HepG2 (cell line): Measurements from ENCODE around the gene HAT1.
"Not testable (repeated sequence)": the region's sequence is repeated elsewhere in the genome, so short reads cannot be mapped to it uniquely, and the experiment has no call there.

Experiments
- CBX5 ChIP-seq: sonication (generic); formaldehyde crosslinking; IDR thresholded peaks from 2 replicates; pipeline ENCODE4 v1.4.0; 2020; ENCODE audit warnings: missing genetic modification reagents, borderline replicate concordance
- CTCF ChIP-seq: sonication (generic); formaldehyde crosslinking; IDR thresholded peaks from 2 replicates; pipeline ENCODE4 v1.5.0; 2020; ENCODE audit warnings: mild to moderate bottlenecking, missing genetic modification reagents, moderate library complexity
- ETS1 ChIP-seq: sonication (generic); formaldehyde crosslinking; IDR thresholded peaks from 2 replicates; pipeline ENCODE4 v1.4.0; 2020; ENCODE audit warnings: missing genetic modification reagents
- HDAC2 ChIP-seq: sonication (generic); formaldehyde crosslinking; IDR thresholded peaks from 2 replicates; pipeline ENCODE4 v1.4.0; 2020; ENCODE audit warnings: missing genetic modification reagents
- HOXA5 ChIP-seq: sonication (generic); formaldehyde crosslinking; IDR thresholded peaks from 2 replicates; pipeline ENCODE4 v1.4.0; 2020; ENCODE audit warnings: missing genetic modification reagents
- KDM5B ChIP-seq: sonication (generic); formaldehyde crosslinking; IDR thresholded peaks from 2 replicates; pipeline ENCODE4 v1.4.0; 2020; ENCODE audit warnings: missing genetic modification reagents, mild to moderate bottlenecking, borderline replicate concordance
- SRF ChIP-seq: IDR thresholded peaks from 2 replicates; pipeline ENCODE4 v1.6.1; 2011; ENCODE audit warnings: mild to moderate bottlenecking, low read depth, low read length, moderate library complexity
- ZHX2 ChIP-seq, 2 experiments: sonication (generic) in 1 of 2; formaldehyde crosslinking in 1 of 2; IDR thresholded peaks; 2 replicates each; pipeline versions ENCODE4 v1.6.1 to v1.9.0; 2014 to 2022; ENCODE audit warnings: antibody characterized with exemption in 1 of 2, borderline replicate concordance in 1 of 2, inconsistent platforms in 1 of 2, low read depth in 1 of 2, missing genetic modification reagents in 1 of 2
- ZNF570 ChIP-seq: sonication (generic); formaldehyde crosslinking; IDR thresholded peaks from 2 replicates; pipeline ENCODE4 v1.4.0; 2020; ENCODE audit warnings: mild to moderate bottlenecking, missing genetic modification reagents, borderline replicate concordance
- ZNF749 ChIP-seq: sonication (generic); formaldehyde crosslinking; IDR thresholded peaks from 2 replicates; pipeline ENCODE4 v1.8.0; 2022; ENCODE audit warnings: mild to moderate bottlenecking, missing genetic modification reagents, moderate library complexity, borderline replicate concordance
- ZNF766 ChIP-seq: sonication (generic); formaldehyde crosslinking; IDR thresholded peaks from 2 replicates; pipeline ENCODE4 v1.5.0; 2020; ENCODE audit warnings: missing genetic modification reagents, borderline replicate concordance
- TF ChIP-seq, protein P1 (sequence below): sonication (generic); formaldehyde crosslinking; IDR thresholded peaks from 2 replicates; pipeline ENCODE4 v1.8.0; 2022; ENCODE audit warnings: missing genetic modification reagents, mild to moderate bottlenecking, moderate library complexity, borderline replicate concordance

DNA sequence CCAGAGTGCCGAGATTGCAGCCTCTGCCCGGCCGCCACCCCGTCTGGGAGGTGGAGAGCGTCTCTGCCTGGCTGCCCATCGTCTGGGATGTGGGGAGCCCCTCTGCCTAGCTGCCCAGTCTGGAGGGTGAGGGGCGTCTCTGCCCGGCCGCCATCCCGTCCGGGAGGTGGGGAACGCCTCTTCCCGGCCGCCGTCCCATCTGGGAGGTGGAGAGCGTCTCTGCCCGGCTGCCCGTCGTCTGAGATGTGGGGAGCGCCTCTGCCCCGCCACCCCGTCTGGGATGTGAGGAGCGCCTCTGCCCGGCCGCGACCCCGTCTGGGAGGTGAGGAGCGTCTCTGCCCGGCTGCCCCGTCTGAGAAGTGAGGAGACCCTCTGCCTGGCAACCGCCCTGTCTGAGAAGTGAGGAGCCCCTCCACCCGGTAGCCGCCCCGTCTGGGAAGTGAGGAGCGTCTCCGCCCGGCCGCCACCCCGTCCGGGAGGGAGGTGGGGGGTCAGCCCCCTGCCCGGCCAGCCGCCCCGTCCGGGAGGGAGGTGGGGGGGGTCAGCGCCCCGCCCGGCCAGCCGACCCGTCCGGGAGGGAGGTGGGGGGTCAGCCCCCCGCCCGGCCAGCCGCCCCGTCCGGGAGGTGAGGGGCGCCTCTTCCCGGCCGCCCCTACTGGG, 22.5 kb upstream of the HAT1 start:
- TF ChIP-seq ZNF749; SRF; ZNF766 (CRISPR knock-in tag); HDAC2 (CRISPR knock-in tag); ETS1 (CRISPR knock-in tag); KDM5B (CRISPR knock-in tag); CBX5 (CRISPR knock-in tag); CTCF (CRISPR knock-in tag); HOXA5 (CRISPR knock-in tag); ZNF570; ZHX2 (IDR thresholded peaks at IDR 0.05; ENCODE audit: low read depth); ZHX2 (CRISPR knock-in tag; IDR thresholded peaks at IDR 0.05; ENCODE audit: borderline replicate concordance): not testable (repeated sequence)
- TF ChIP-seq, protein P1, sequence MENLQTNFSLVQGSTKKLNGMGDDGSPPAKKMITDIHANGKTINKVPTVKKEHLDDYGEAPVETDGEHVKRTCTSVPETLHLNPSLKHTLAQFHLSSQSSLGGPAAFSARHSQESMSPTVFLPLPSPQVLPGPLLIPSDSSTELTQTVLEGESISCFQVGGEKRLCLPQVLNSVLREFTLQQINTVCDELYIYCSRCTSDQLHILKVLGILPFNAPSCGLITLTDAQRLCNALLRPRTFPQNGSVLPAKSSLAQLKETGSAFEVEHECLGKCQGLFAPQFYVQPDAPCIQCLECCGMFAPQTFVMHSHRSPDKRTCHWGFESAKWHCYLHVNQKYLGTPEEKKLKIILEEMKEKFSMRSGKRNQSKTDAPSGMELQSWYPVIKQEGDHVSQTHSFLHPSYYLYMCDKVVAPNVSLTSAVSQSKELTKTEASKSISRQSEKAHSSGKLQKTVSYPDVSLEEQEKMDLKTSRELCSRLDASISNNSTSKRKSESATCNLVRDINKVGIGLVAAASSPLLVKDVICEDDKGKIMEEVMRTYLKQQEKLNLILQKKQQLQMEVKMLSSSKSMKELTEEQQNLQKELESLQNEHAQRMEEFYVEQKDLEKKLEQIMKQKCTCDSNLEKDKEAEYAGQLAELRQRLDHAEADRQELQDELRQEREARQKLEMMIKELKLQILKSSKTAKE, result not testable (repeated sequence)
